ENCODE measurements around the gene VPS13C. TPM values are rescaled to one million over a fixed set of nuclear protein-coding genes. Genes with fewer than 3 reads are reported as not detected.

The VPS13C gene
- total RNA-seq, 1 experiment from 2014 or later: 20.9 TPM

- TF ChIP-seq FOXP4 (CRISPR knock-in tag; IDR thresholded peaks at IDR 0.05) (no peak), ZNF671 (CRISPR knock-in tag; IDR thresholded peaks at IDR 0.05) (no peak), NFE2L1 (CRISPR knock-in tag; IDR thresholded peaks at IDR 0.05) (no peak), TEAD4 (CRISPR knock-in tag; IDR thresholded peaks at IDR 0.05) (no peak)
- TF ChIP-seq, protein P1, sequence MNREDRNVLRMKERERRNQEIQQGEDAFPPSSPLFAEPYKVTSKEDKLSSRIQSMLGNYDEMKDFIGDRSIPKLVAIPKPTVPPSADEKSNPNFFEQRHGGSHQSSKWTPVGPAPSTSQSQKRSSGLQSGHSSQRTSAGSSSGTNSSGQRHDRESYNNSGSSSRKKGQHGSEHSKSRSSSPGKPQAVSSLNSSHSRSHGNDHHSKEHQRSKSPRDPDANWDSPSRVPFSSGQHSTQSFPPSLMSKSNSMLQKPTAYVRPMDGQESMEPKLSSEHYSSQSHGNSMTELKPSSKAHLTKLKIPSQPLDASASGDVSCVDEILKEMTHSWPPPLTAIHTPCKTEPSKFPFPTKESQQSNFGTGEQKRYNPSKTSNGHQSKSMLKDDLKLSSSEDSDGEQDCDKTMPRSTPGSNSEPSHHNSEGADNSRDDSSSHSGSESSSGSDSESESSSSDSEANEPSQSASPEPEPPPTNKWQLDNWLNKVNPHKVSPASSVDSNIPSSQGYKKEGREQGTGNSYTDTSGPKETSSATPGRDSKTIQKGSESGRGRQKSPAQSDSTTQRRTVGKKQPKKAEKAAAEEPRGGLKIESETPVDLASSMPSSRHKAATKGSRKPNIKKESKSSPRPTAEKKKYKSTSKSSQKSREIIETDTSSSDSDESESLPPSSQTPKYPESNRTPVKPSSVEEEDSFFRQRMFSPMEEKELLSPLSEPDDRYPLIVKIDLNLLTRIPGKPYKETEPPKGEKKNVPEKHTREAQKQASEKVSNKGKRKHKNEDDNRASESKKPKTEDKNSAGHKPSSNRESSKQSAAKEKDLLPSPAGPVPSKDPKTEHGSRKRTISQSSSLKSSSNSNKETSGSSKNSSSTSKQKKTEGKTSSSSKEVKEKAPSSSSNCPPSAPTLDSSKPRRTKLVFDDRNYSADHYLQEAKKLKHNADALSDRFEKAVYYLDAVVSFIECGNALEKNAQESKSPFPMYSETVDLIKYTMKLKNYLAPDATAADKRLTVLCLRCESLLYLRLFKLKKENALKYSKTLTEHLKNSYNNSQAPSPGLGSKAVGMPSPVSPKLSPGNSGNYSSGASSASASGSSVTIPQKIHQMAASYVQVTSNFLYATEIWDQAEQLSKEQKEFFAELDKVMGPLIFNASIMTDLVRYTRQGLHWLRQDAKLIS (CRISPR knock-in tag; IDR thresholded peaks at IDR 0.05; ENCODE audit: borderline replicate concordance): no peak
- TF ChIP-seq, protein P2, sequence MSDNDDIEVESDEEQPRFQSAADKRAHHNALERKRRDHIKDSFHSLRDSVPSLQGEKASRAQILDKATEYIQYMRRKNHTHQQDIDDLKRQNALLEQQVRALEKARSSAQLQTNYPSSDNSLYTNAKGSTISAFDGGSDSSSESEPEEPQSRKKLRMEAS (CRISPR knock-in tag; IDR thresholded peaks at IDR 0.05): no peak
Measured at GRCh38 chr15:61816856-61817255, 243.4 kb downstream of the VPS13C start (continued).

DNA sequence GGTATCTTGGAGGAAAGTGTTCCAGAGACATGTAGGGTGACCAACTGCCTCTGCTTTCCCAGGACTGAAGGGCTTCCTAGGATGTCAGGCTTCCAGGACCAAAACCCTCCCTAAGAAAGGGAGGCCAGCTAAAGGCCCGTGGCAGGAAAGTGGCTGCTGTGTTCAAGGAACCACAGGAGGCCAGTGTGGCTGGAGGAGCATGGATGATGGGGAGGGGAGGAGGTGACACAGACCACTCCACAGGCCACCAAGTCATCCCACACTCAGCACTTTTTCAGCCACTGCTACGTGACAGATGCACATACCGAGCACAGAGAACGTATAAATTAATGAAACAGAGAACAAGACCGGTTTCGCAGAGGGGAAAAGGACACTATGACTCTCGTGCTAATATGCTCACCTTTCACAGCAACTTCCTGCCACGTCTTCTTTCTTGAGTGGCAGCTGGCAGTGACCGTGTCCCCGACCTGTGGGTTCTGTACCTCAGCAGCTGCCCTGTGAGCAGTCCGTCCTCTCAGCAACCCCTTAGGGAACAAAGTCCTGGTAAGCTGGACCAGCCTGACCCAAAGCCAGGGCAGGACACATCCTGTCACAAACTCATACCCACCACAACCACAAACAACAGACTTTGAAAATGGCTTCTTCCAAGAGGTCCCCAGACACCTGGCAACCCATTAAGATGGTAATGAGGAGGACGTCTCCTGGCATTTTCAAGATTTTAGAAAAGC, 244.7 kb downstream of the VPS13C start:
- Mint-ChIP-seq H3K4me3 (no peak overlapping the region), H3K27me3 (ENCODE audit: low read depth) (no peaks in the 10 kb centered on the region), H3K9me3 (no peaks in the 10 kb centered on the region), H3K36me3 (no peaks in the 10 kb centered on the region), H3K4me1 (peaks cover 26% of the 10 kb centered on the region), H3K27ac (no peak overlapping the region)
- ATAC-seq (no peak), DNase-seq (ENCODE audit: low spot score) (no peak)
- no peak for TF ChIP-seq ESRRA (CRISPR knock-in tag; IDR thresholded peaks at IDR 0.05; ENCODE audit: borderline replicate concordance)
- TF ChIP-seq, protein P3, sequence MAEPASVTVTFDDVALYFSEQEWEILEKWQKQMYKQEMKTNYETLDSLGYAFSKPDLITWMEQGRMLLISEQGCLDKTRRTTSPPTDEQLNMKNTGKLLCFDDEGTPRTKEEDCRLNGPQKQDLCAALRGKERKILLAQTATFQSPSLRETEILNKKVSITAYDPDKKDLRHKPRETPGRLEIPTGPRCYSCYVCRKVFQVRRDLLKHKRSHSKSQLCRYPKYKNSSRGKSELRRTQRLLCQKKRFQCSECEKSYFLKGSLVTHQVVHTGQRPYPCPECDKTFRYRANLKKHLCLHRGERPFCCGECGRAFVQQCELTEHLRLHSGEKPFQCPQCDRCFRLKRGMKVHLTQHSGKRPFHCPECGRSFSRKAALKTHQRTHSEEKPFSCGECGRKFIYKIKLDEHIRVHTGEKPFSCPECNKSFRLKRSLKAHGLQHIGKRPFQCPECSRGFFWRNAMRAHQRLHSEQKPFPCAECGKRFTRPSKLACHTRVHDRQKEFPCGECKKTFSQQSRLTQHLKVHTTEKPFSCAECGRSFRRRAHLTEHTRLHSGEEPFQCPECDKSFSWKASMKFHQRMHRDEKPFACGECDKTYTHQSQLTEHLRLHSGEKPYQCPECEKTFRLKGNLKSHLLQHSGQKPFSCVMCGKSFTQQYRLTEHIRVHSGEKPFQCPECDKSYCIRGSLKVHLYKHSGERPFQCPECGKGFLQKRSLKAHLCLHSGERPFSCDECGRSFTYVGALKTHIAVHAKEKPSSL (CRISPR knock-in tag; conservative IDR thresholded peaks at IDR 0.05): no peak
- TF ChIP-seq MYBL2 (CRISPR knock-in tag; IDR thresholded peaks at IDR 0.05): no peak
- POLR2A ChIA-PET: no interaction called here
- CTCF ChIA-PET: interaction anchor here (0.9 kb wide), 1 partner anchor 18 kb away, joined by 3 read pairs; no protein-coding TSS in a partner anchor

DNA sequence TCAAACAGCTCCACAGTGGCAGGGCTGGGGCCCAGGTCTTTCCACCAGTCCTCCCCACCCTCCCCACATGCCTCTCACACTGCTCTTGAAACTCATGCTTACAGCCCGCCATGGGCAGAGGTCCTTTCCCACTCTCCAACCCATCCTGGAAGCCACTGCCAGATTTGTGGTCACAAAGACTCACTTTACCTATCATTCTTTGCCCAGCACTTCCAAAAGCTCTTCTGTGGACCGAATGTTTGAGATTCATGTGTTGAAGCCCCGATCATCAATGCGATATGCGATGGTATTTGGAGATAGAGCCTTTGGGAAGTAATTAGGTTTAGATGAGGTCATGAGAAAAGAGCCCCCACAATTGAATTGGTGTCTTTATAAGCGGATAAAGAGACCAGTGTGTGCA, 247.8 kb downstream of the VPS13C start:
- ATAC-seq: no peak
- peaks cover 21% of the 10 kb centered on the region for H3K4me1 Mint-ChIP-seq
- ChIA-PET CTCF (interaction anchor here (2.0 kb wide), 1 partner anchor 22 kb away, joined by 10 read pairs; no protein-coding TSS in a partner anchor), POLR2A (no interaction called here)
- no peak overlapping the region for H3K27ac Mint-ChIP-seq
- TF ChIP-seq MXD4 (CRISPR knock-in tag; IDR thresholded peaks at IDR 0.05; ENCODE audit: borderline replicate concordance): no peak
- no peak for TF ChIP-seq ZSCAN18 (CRISPR knock-in tag; IDR thresholded peaks at IDR 0.05)
- no peak for TF ChIP-seq ESRRA (CRISPR knock-in tag; IDR thresholded peaks at IDR 0.05; ENCODE audit: borderline replicate concordance)
- no peaks in the 10 kb centered on the region for H3K36me3 Mint-ChIP-seq
- no peak for DNase-seq (ENCODE audit: low spot score)
- no peak overlapping the region for H3K4me3 Mint-ChIP-seq
- no peaks in the 10 kb centered on the region for H3K9me3 Mint-ChIP-seq
- H3K27me3 Mint-ChIP-seq (ENCODE audit: low read depth): no peaks in the 10 kb centered on the region

Measured in WTC11 (cell line).